H9 (cell line): Measurements from ENCODE around the gene CRYGD. TPM values are rescaled to one million over a fixed set of nuclear protein-coding genes. Genes with fewer than 3 reads are reported as not detected.

Source experiments
- DNase-seq: peaks from one replicate; pipeline ENCODE4 v3.0.0-alpha.2; 2017
- H2AFZ ChIP-seq: one replicate; pipeline ENCODE4 v1.6.1; 2013; ENCODE audit warnings: mild to moderate bottlenecking, low read length, control low read depth, moderate library complexity
- H2AK5ac ChIP-seq: 2 replicates; pipeline ENCODE4 v1.6.1; 2013; ENCODE audit warnings: low read length, control low read depth, mixed read lengths; ENCODE audit not compliant: insufficient read length
- H2BK120ac ChIP-seq: one replicate; pipeline ENCODE4 v1.6.1; 2013; ENCODE audit warnings: low read depth, mild to moderate bottlenecking, low read length, control low read depth, inconsistent platforms; ENCODE audit not compliant: poor library complexity, severe bottlenecking
- H2BK12ac ChIP-seq: 2 replicates; pipeline ENCODE4 v1.6.1; 2013; ENCODE audit warnings: low read length, control low read depth, mixed read lengths, low read depth; ENCODE audit not compliant: insufficient read length
- H2BK15ac ChIP-seq: 2 replicates; pipeline ENCODE4 v1.6.1; 2013; ENCODE audit warnings: low read depth, low read length, control low read depth
- H2BK20ac ChIP-seq: one replicate; pipeline ENCODE4 v1.6.1; 2013; ENCODE audit warnings: low read depth, mild to moderate bottlenecking, low read length, control low read depth, inconsistent platforms; ENCODE audit not compliant: poor library complexity, severe bottlenecking
- H2BK5ac ChIP-seq: 2 replicates; pipeline ENCODE4 v1.6.1; 2013; ENCODE audit warnings: low read length, control low read depth, mixed read lengths; ENCODE audit not compliant: insufficient read length
- H3K14ac ChIP-seq: 2 replicates; pipeline ENCODE4 v1.6.1; 2013; ENCODE audit warnings: low read length, control low read depth; ENCODE audit not compliant: insufficient read depth
- H3K18ac ChIP-seq: 2 replicates; pipeline ENCODE4 v1.6.1; 2013; ENCODE audit warnings: low read depth, mild to moderate bottlenecking, mixed read lengths, low read length, control low read depth; ENCODE audit not compliant: insufficient read length
- H3K23ac ChIP-seq: 2 replicates; pipeline ENCODE4 v1.6.1; 2013; ENCODE audit warnings: low read length, control low read depth, mixed read lengths, low read depth; ENCODE audit not compliant: insufficient read length
- H3K23me2 ChIP-seq: 2 replicates; pipeline ENCODE4 v1.6.1; 2013; ENCODE audit warnings: low read depth, mild to moderate bottlenecking, mixed read lengths, low read length, control low read depth; ENCODE audit not compliant: insufficient read length, poor library complexity, severe bottlenecking
- H3K27ac ChIP-seq: 2 replicates; pipeline ENCODE4 v1.5.1; 2013; ENCODE audit warnings: low read length, control low read depth, mixed read lengths, low read depth; ENCODE audit not compliant: insufficient read length
- H3K27me3 ChIP-seq: 2 replicates; pipeline ENCODE4 v1.6.1; 2013; ENCODE audit warnings: low read length, control low read depth, inconsistent platforms; ENCODE audit not compliant: insufficient read depth
- H3K4ac ChIP-seq: 2 replicates; pipeline ENCODE4 v1.6.1; 2013; ENCODE audit warnings: low read depth, mild to moderate bottlenecking, control low read depth, inconsistent platforms, low read length, moderate library complexity
- H3K4me1 ChIP-seq: 2 replicates; pipeline ENCODE4 v1.6.1; 2013; ENCODE audit warnings: low read length, control low read depth, inconsistent platforms; ENCODE audit not compliant: insufficient read depth
- H3K4me2 ChIP-seq: 2 replicates; pipeline ENCODE4 v1.6.1; 2013; ENCODE audit warnings: low read length, control low read depth, mixed read lengths; ENCODE audit not compliant: insufficient read length, insufficient read depth
- H3K56ac ChIP-seq: 2 replicates; pipeline ENCODE4 v1.6.1; 2013; ENCODE audit warnings: low read depth, mild to moderate bottlenecking, mixed read lengths, low read length, control low read depth; ENCODE audit not compliant: insufficient read length
- H3K79me1 ChIP-seq: 2 replicates; pipeline ENCODE4 v1.6.1; 2013; ENCODE audit warnings: low read depth, mild to moderate bottlenecking, moderate library complexity, low read length, control low read depth, inconsistent platforms; ENCODE audit not compliant: insufficient read depth, poor library complexity, severe bottlenecking
- H3K79me2 ChIP-seq: 2 replicates; pipeline ENCODE4 v1.6.1; 2013; ENCODE audit warnings: low read length, control low read depth, inconsistent platforms; ENCODE audit not compliant: insufficient read depth
- H3K9ac ChIP-seq: 2 replicates; pipeline ENCODE4 v1.6.1; 2013; ENCODE audit warnings: low read length, control low read depth, mixed read lengths; ENCODE audit not compliant: insufficient read length; ENCODE audit errors: extremely low read depth
- H3K9me3 ChIP-seq: one replicate; pipeline ENCODE4 v1.6.1; 2013; ENCODE audit warnings: low read depth, low read length, inconsistent platforms; ENCODE audit not compliant: control insufficient read depth
- H3T11ph ChIP-seq: one replicate; pipeline ENCODE4 v1.6.1; 2013; ENCODE audit warnings: mild to moderate bottlenecking, low read length, control low read depth, inconsistent platforms
- H4K20me1 ChIP-seq: one replicate; pipeline ENCODE4 v1.6.1; 2013; ENCODE audit not compliant: control insufficient read depth, insufficient read length, insufficient read depth
- H4K5ac ChIP-seq: 2 replicates; pipeline ENCODE4 v1.6.1; 2013; ENCODE audit warnings: low read depth, mild to moderate bottlenecking, mixed read lengths, low read length, control low read depth; ENCODE audit not compliant: insufficient read length
- H4K8ac ChIP-seq: replicated peaks from 2 replicates; pipeline ENCODE4 v1.6.1; 2013; ENCODE audit warnings: low read length, control low read depth, mixed read lengths, low read depth; ENCODE audit not compliant: insufficient read length
- H4K91ac ChIP-seq: 2 replicates; pipeline ENCODE4 v1.6.1; 2013; ENCODE audit warnings: low read depth, mild to moderate bottlenecking, moderate library complexity, mixed read lengths, low read length, control low read depth; ENCODE audit not compliant: insufficient read length
- H3K27ac Mint-ChIP-seq, 3 experiments: 2 replicates in 2 of 3; 3 replicates in 1 of 3; pipeline ENCODE4 v1.8.0; 2020 to 2021; ENCODE audit warnings: mixed read lengths in 3 of 3, mild to moderate bottlenecking in 1 of 3, moderate library complexity in 1 of 3
- H3K27me3 Mint-ChIP-seq: 2 replicates; pipeline ENCODE4 v1.8.0; 2021; ENCODE audit warnings: low read depth, mild to moderate bottlenecking, moderate library complexity, mixed read lengths
- H3K36me3 Mint-ChIP-seq, 3 experiments: 2 replicates in 2 of 3; 3 replicates in 1 of 3; pipeline ENCODE4 v1.8.0; 2020 to 2021; ENCODE audit warnings: low read depth in 3 of 3, mixed read lengths in 3 of 3; ENCODE audit not compliant: insufficient read depth in 1 of 3
- H3K4me1 Mint-ChIP-seq, 2 experiments: 2 replicates each; pipeline ENCODE4 v1.8.0; 2020; ENCODE audit warnings: mixed read lengths in 2 of 2
- H3K4me3 Mint-ChIP-seq, 2 experiments: 2 replicates in 1 of 2; 3 replicates in 1 of 2; pipeline ENCODE4 v1.8.0; 2020 to 2021; ENCODE audit warnings: mild to moderate bottlenecking in 2 of 2, mixed read lengths in 2 of 2, moderate library complexity in 1 of 2
- H3K9me3 Mint-ChIP-seq, 2 experiments: 2 replicates in 1 of 2; 3 replicates in 1 of 2; pipeline ENCODE4 v1.8.0; 2020; ENCODE audit warnings: mild to moderate bottlenecking in 2 of 2, mixed read lengths in 2 of 2, moderate library complexity in 1 of 2
- total RNA-seq: library from RNA; stranded (reverse); gene quantifications from 2 replicates; pipeline ENCODE4 v1.2.1, GENCODE V29; 2021
- TF ChIP-seq, protein P1 (sequence below): fragments of 200-600 bp; sonication (generic); conservative IDR thresholded peaks from 3 replicates; pipeline ENCODE4 v1.8.0; 2021; ENCODE audit warnings: antibody characterized with exemption, mild to moderate bottlenecking

CRYGD gene
- total RNA-seq, 1 experiment from 2014 or later = not detected

DNA sequence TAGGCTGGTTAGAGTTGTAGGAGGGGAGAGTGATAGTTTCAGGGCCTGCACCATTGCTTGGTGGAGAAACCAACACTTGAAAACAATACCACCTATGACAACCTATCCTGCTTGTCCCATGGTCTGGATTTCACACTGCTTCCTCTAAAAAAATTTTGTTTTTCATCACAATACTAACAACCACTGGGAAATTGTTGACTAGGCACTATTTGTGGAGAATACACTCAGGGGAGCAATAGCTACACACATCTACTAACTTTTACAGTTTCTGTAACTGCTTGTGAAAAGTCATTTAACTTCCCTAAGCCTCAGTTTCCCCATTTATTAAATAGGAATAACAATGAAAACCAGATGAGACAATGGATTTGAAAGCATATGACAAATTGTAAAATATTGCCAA lies 25.8 kb upstream of the CRYGD start:
- H3K23ac ChIP-seq = no peak overlapping the region
- H2BK12ac ChIP-seq = no peak overlapping the region
- no peak overlapping the region for H2BK20ac ChIP-seq
- H2AK5ac ChIP-seq = no peak overlapping the region
- Mint-ChIP-seq H3K27ac (no peak overlapping the region), H3K4me3 (no peak overlapping the region), H3K4me1 (peaks cover 15 to 17% of the 10 kb centered on the region in 2 experiments), H3K27me3 (no peaks in the 10 kb centered on the region), H3K9me3 (peaks cover 11 to 18% of the 10 kb centered on the region in 2 experiments; a peak in 4 of 5 replicates), H3K36me3 (peaks cover 2 to 14% (median 2%) of the 10 kb centered on the region in 3 experiments; a peak in 4 of 7 replicates)
- no peak overlapping the region for H3K4me2 ChIP-seq
- no peak overlapping the region for H2BK5ac ChIP-seq
- no peak overlapping the region for H3K27ac ChIP-seq
- no peak overlapping the region for H2AFZ ChIP-seq
- H3K14ac ChIP-seq = no peak overlapping the region
- no peak overlapping the region for H3K4ac ChIP-seq
- H3K4me1 ChIP-seq = no peaks in the 10 kb centered on the region
- H3K9ac ChIP-seq = no peak overlapping the region
- H3K18ac ChIP-seq = no peak overlapping the region
- H4K20me1 ChIP-seq = no peaks in the 10 kb centered on the region
- H3K9me3 ChIP-seq = no peaks in the 10 kb centered on the region
- H3K23me2 ChIP-seq = no peaks in the 10 kb centered on the region
- no peaks in the 10 kb centered on the region for H3K27me3 ChIP-seq
- no peak overlapping the region for H3K56ac ChIP-seq
- H4K8ac ChIP-seq = no peak overlapping the region
- H3K79me1 ChIP-seq = no peaks in the 10 kb centered on the region
- no peak overlapping the region for H3T11ph ChIP-seq
- H4K5ac ChIP-seq = no peak overlapping the region
- no peak for DNase-seq
- H2BK120ac ChIP-seq = no peak overlapping the region
- no peak overlapping the region for H2BK15ac ChIP-seq
- no peak overlapping the region for H4K91ac ChIP-seq
- TF ChIP-seq, protein P1, sequence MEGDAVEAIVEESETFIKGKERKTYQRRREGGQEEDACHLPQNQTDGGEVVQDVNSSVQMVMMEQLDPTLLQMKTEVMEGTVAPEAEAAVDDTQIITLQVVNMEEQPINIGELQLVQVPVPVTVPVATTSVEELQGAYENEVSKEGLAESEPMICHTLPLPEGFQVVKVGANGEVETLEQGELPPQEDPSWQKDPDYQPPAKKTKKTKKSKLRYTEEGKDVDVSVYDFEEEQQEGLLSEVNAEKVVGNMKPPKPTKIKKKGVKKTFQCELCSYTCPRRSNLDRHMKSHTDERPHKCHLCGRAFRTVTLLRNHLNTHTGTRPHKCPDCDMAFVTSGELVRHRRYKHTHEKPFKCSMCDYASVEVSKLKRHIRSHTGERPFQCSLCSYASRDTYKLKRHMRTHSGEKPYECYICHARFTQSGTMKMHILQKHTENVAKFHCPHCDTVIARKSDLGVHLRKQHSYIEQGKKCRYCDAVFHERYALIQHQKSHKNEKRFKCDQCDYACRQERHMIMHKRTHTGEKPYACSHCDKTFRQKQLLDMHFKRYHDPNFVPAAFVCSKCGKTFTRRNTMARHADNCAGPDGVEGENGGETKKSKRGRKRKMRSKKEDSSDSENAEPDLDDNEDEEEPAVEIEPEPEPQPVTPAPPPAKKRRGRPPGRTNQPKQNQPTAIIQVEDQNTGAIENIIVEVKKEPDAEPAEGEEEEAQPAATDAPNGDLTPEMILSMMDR = no peak
- H3K79me2 ChIP-seq = no peaks in the 10 kb centered on the region
